NK-92 treated with Interleukin-12 subunit alpha and Interleukin-12 subunit beta, amount 100 ng/mL, for 24 hours (cell line): ENCODE results near the gene GPD1L.
"Not testable (repeated sequence)": the region's sequence is repeated elsewhere in the genome, so short reads cannot be mapped to it uniquely, and the experiment has no call there.

Experiments used
- DNase-seq: peaks from one replicate; lab custom pipeline; 2025; lab: John Stamatoyannopoulos, UW

Gene GPD1L

GRCh38 chr3:32181365-32181764, 74.9 kb downstream of the GPD1L start:
- no peak for DNase-seq

GRCh38 chr3:32181796-32182195, 75.4 kb downstream of the GPD1L start:
- no peak for DNase-seq

GRCh38 chr3:32184187-32184730, 77.8 kb downstream of the GPD1L start:
- no peak for DNase-seq

GRCh38 chr3:32186097-32186496, 79.7 kb downstream of the GPD1L start:
- DNase-seq, result no peak

- no peak for DNase-seq
Observed at GRCh38 chr3:32186876-32187275, 80.5 kb downstream of the GPD1L start.

GRCh38 chr3:32189693-32190092, 83.3 kb downstream of the GPD1L start:
- no peak for DNase-seq

GRCh38 chr3:32190556-32190955, 84.1 kb downstream of the GPD1L start:
- not testable (repeated sequence) for DNase-seq

GRCh38 chr3:32193101-32193500, 86.7 kb downstream of the GPD1L start:
- no peak for DNase-seq

- no peak for DNase-seq
Observed at GRCh38 chr3:32194653-32195052, 88.2 kb downstream of the GPD1L start.

- DNase-seq, result no peak
Observed at GRCh38 chr3:32195995-32196540, 89.6 kb downstream of the GPD1L start.

- no peak for DNase-seq
Observed at GRCh38 chr3:32197991-32198390, 91.6 kb downstream of the GPD1L start.

- DNase-seq, result no peak
Observed at GRCh38 chr3:32198714-32199113, 92.3 kb downstream of the GPD1L start.

- DNase-seq, result no peak
Observed at GRCh38 chr3:32200490-32200889, 94.1 kb downstream of the GPD1L start.

- no peak for DNase-seq
Observed at GRCh38 chr3:32200992-32201758, 94.8 kb downstream of the GPD1L start.

GRCh38 chr3:32202496-32202895, 96.1 kb downstream of the GPD1L start:
- DNase-seq, result no peak

- no peak for DNase-seq
Observed at GRCh38 chr3:32203854-32204253, 97.4 kb downstream of the GPD1L start.

- DNase-seq, result no peak
Observed at GRCh38 chr3:32208447-32208846, 102.0 kb downstream of the GPD1L start.

- DNase-seq, result no peak
Observed at GRCh38 chr3:32215185-32215584, 108.8 kb downstream of the GPD1L start.

- DNase-seq, result no peak
Observed at GRCh38 chr3:32216172-32216783, 109.9 kb downstream of the GPD1L start.

- no peak for DNase-seq
Observed at GRCh38 chr3:32217339-32217738, 110.9 kb downstream of the GPD1L start.
